CD4-positive, alpha-beta T cell (primary cell): ENCODE data around the gene RIOK3. TPM values are rescaled to one million over a fixed set of nuclear protein-coding genes. Genes with fewer than 3 reads are reported as not detected.
A peak's percentile ranks its signal among the peaks of the same experiment; 100 is the strongest.

Source experiments
- ATAC-seq: fragments of 200-7000 bp; cut with Tn5 transposase; one replicate; pipeline ENCODE4 v1.10.0; 2022; ENCODE audit warnings: mild to moderate bottlenecking; ENCODE audit not compliant: poor library complexity
- CTCF ChIA-PET: fragments of 350-600 bp; sonication (Branson Sonifier 250); formaldehyde crosslinking; loops from one replicate; lab custom pipeline; 2021; ENCODE audit warnings: antibody characterized with exemption, inconsistent platforms; lab: Charles Lee
- POLR2A ChIA-PET: fragments of 350-600 bp; sonication (Branson Sonifier 250); formaldehyde crosslinking; loops from one replicate; lab custom pipeline; 2021; ENCODE audit warnings: antibody characterized with exemption, inconsistent platforms; lab: Charles Lee
- DNase-seq, 14 experiments: peaks; one replicate each; pipeline ENCODE4 v3.0.0-alpha.2; 2013 to 2020; ENCODE audit warnings: mixed read lengths in 2 of 14
- H3K27ac ChIP-seq, 2 donors: one replicate each; pipeline versions ENCODE4 v1.5.1 to v1.7.0; 2013; ENCODE audit warnings: low read length in 2 of 2, low read depth in 1 of 2, mild to moderate bottlenecking in 1 of 2
- H3K27me3 ChIP-seq, 2 experiments: 1 replicate in 1 of 2; 2 replicates in 1 of 2; pipeline versions ENCODE4 v1.6.1 to v1.7.0; 2013; ENCODE audit warnings: low read length in 2 of 2, control low read depth in 1 of 2, mild to moderate bottlenecking in 1 of 2, moderate library complexity in 1 of 2; ENCODE audit not compliant: insufficient read depth in 2 of 2, control insufficient read depth in 1 of 2
- H3K36me3 ChIP-seq: one replicate; pipeline ENCODE4 v1.6.1; 2013; ENCODE audit warnings: low read length, control low read depth; ENCODE audit not compliant: insufficient read depth
- H3K4me1 ChIP-seq: one replicate; pipeline ENCODE4 v1.6.1; 2013; ENCODE audit warnings: low read length, control low read depth; ENCODE audit not compliant: insufficient read depth
- H3K4me3 ChIP-seq: one replicate; pipeline ENCODE4 v1.5.1; 2013; ENCODE audit warnings: mild to moderate bottlenecking, low read length, moderate library complexity
- H3K9me3 ChIP-seq, 2 experiments: 1 replicate in 1 of 2; 2 replicates in 1 of 2; pipeline versions ENCODE4 v1.6.1 to v1.7.0; 2013; ENCODE audit warnings: low read length in 2 of 2, mild to moderate bottlenecking in 2 of 2, control low read depth in 1 of 2, moderate library complexity in 1 of 2; ENCODE audit not compliant: control insufficient read depth in 1 of 2, insufficient read depth in 1 of 2
- H3K27ac Mint-ChIP-seq: one replicate; pipeline ENCODE4 v1.8.0; 2020; ENCODE audit warnings: mixed read lengths
- H3K27me3 Mint-ChIP-seq: one replicate; pipeline ENCODE4 v1.8.0; 2021; ENCODE audit warnings: mixed read lengths
- H3K36me3 Mint-ChIP-seq: one replicate; pipeline ENCODE4 v1.8.0; 2021; ENCODE audit warnings: low read depth, mixed read lengths
- H3K4me1 Mint-ChIP-seq: one replicate; pipeline ENCODE4 v1.8.0; 2021; ENCODE audit warnings: low read depth, mixed read lengths
- H3K4me3 Mint-ChIP-seq: one replicate; pipeline ENCODE4 v1.8.0; 2020; ENCODE audit warnings: mild to moderate bottlenecking, mixed read lengths
- H3K9me3 Mint-ChIP-seq: one replicate; pipeline ENCODE4 v1.8.0; 2020; ENCODE audit warnings: mixed read lengths
- CTCF ChIP-seq: fragments of 200-600 bp; IDR thresholded peaks from one replicate; pipeline ENCODE4 v1.8.0; 2022; ENCODE audit warnings: antibody characterized with exemption, mild to moderate bottlenecking
- intact Hi-C, 2 experiments: fragments of 100-400 bp; cut with DNase I in 1 of 2; cut with micrococcal nuclease in 1 of 2; formaldehyde crosslinking; loops; one replicate each; pipeline versions ENCODE4 v1.15.1 to v1.9.0; 2023 to 2025; cut with DNase I, micrococcal nuclease
- total RNA-seq, 174 experiments: library from RNA in 2 of 174; stranded (reverse) in 2 of 174; gene quantifications; one replicate each; pipeline ENCODE4 v1.2.3 and lab custom pipeline; 2021 to 2026

RIOK3 gene
- total RNA-seq, 2 experiments from 2014 or later = 151 to 153 TPM

GRCh38 chr18:23515911-23516546, 62.9 kb downstream of the RIOK3 start:
- Histone ChIP-seq H3K4me3 (no peak overlapping the region), H3K27me3 (no peaks in the 10 kb centered on the region), H3K4me1 (peaks cover 10% of the 10 kb centered on the region), H3K9me3 (no peaks in the 10 kb centered on the region), H3K27ac (no peak overlapping the region), H3K36me3 (peaks cover 73% of the 10 kb centered on the region)
- Mint-ChIP-seq H3K4me3 (no peak overlapping the region), H3K27ac (peak overlapping the region; percentile 28), H3K36me3 (peaks cover 87% of the 10 kb centered on the region), H3K27me3 (no peaks in the 10 kb centered on the region), H3K4me1 (peaks cover 24% of the 10 kb centered on the region), H3K9me3 (no peaks in the 10 kb centered on the region)
- ATAC-seq (peak; percentile 99), DNase-seq (peak; percentile 64 to 88 (median 66))
- CTCF ChIA-PET = interaction anchor here (0.8 to 2.0 kb wide), 17 partner anchors 9 to 76 kb away, joined by 3 to 14 read pairs (median 4); partner anchors contain the start of genes NPC1 and RMC1
- intact Hi-C loops = loop anchor here (1.0 to 5.0 kb wide), 5 partner anchors 71 to 603 kb away; no protein-coding TSS in a partner anchor
- POLR2A ChIA-PET = interaction anchor here (0.7 to 2.1 kb wide), 4 partner anchors 28 to 489 kb away, joined by 3 to 10 read pairs (median 5); partner anchors contain the start of gene NPC1
- TF ChIP-seq CTCF = peak; percentile 87

- Mint-ChIP-seq H3K4me3 (no peak overlapping the region), H3K27me3 (no peaks in the 10 kb centered on the region), H3K9me3 (no peaks in the 10 kb centered on the region), H3K36me3 (peaks cover 91% of the 10 kb centered on the region), H3K27ac (no peak overlapping the region), H3K4me1 (peaks cover 6% of the 10 kb centered on the region)
- no peaks in the 10 kb centered on the region for H3K9me3 ChIP-seq
- TF ChIP-seq CTCF = no peak
- DNase-seq = no peak
- H3K27me3 ChIP-seq = no peaks in the 10 kb centered on the region
- POLR2A ChIA-PET = no interaction called here
- peaks cover 91% of the 10 kb centered on the region for H3K36me3 ChIP-seq
- H3K4me3 ChIP-seq = no peak overlapping the region
- H3K4me1 ChIP-seq = peaks cover 6% of the 10 kb centered on the region
- H3K27ac ChIP-seq = no peak overlapping the region
- CTCF ChIA-PET = no interaction called here
- intact Hi-C loops = loop anchor here (5.0 kb wide), 3 partner anchors 183 to 598 kb away; no protein-coding TSS in a partner anchor
- ATAC-seq = no peak
These were observed 66.6 kb downstream of the RIOK3 start for GRCh38 chr18:23519734-23520133.

- Mint-ChIP-seq H3K27ac (no peak overlapping the region), H3K36me3 (peaks cover 89% of the 10 kb centered on the region), H3K4me1 (no peaks in the 10 kb centered on the region), H3K4me3 (no peak overlapping the region), H3K9me3 (no peaks in the 10 kb centered on the region), H3K27me3 (no peaks in the 10 kb centered on the region)
- no peaks in the 10 kb centered on the region for H3K27me3 ChIP-seq
- peaks cover 89% of the 10 kb centered on the region for H3K36me3 ChIP-seq
- ATAC-seq (no peak), DNase-seq (no peak)
- no peaks in the 10 kb centered on the region for H3K9me3 ChIP-seq
- H3K4me3 ChIP-seq = no peak overlapping the region
- no peak for TF ChIP-seq CTCF
- H3K27ac ChIP-seq = no peak overlapping the region
- POLR2A ChIA-PET = interaction anchor here (1.0 kb wide), 1 partner anchor 10 kb away, joined by 3 read pairs; no protein-coding TSS in a partner anchor
- intact Hi-C loops = no loop called here
- CTCF ChIA-PET = interaction anchor here (1.5 kb wide), 1 partner anchor 66 kb away, joined by 3 read pairs; no protein-coding TSS in a partner anchor
- peaks cover under 1% of the 10 kb centered on the region for H3K4me1 ChIP-seq
These were observed 68.2 kb downstream of the RIOK3 start for GRCh38 chr18:23521271-23521670.
